ENCODE measurements around the gene PPEF1.
"Not testable (repeated sequence)": the region's sequence is repeated elsewhere in the genome, so short reads cannot be mapped to it uniquely, and the experiment has no call there.

GRCh38 chrX:18847901-18848300, 140.5 kb downstream of the PPEF1 start:
- not testable (repeated sequence) for TF ChIP-seq EZH2 (IDR thresholded peaks at IDR 0.05); POLR2AphosphoS5 (IDR thresholded peaks at IDR 0.05; ENCODE audit: borderline replicate concordance, low read depth, low read length); FOXP2 (optimal IDR thresholded peaks at IDR 0.05; ENCODE audit: control extremely low read depth, extremely low read length, insufficient read depth)

Measured in SK-N-MC (cell line).